HG02798 (cell line): Measurements from ENCODE around the gene SCN5A.
"Not testable (repeated sequence)": the region's sequence is repeated elsewhere in the genome, so short reads cannot be mapped to it uniquely, and the experiment has no call there.

Experiments used
- ATAC-seq: cut with Tn5 transposase; IDR thresholded peaks from one replicate; pipeline ENCODE4 v1.9.1; 2021; ENCODE audit warnings: mild to moderate bottlenecking; ENCODE audit not compliant: unreplicated experiment, poor library complexity

The SCN5A gene

GRCh38 chr3:38581774-38582173 is 67.7 kb downstream of the SCN5A start:
- no peak for ATAC-seq

DNA sequence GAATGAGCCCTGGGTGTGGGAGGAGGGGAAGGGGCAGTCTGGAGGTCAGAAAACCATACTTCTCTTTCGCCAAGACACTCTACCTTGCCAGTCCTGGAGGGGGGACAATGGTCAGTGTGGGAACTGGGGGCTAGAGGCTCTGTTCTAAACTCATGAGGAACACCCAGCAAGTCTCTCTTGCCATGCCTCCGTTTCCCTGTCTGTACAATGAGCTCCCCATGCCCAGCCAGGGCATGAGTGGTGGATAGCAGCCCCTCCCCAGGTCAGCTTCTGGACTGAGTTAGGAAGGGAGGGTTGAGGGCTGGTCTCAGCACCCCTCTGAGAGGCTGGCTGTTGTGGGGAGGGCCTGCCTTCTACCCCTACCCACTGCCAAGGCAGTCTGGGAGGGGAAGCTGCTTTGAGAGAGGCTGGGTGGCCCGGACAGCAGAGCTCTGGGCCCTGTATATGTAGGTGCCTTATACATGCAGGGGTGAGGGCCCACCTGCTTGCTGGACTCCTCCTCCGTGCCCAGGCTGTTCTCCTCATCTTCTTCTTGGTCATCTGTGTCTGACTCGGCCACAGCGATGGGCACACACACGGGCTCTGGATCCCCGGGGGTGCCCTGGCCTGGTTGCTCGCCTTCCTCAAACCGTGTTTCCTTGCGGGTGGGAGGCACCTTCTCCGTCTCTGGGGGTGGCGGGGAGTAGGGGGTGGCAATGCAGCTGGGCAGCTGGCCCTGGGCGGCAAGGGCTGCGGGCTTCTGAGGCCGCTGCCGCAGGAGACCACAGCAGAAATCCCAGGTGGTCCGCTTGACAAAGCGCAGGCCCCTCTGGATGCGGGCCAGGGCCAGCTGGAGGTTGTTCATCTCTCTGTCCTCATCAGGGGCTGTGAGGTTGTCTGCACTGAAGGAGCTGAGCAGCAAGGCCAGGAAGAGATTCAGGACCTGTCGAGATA is 68.8 kb downstream of the SCN5A start:
- ATAC-seq = no peak

GRCh38 chr3:38579551-38580449 is 69.7 kb downstream of the SCN5A start:
- peak; percentile 72 for ATAC-seq

GRCh38 chr3:38579141-38579540 is 70.3 kb downstream of the SCN5A start:
- no peak for ATAC-seq

GRCh38 chr3:38578551-38578950 is 70.9 kb downstream of the SCN5A start:
- no peak for ATAC-seq

DNA sequence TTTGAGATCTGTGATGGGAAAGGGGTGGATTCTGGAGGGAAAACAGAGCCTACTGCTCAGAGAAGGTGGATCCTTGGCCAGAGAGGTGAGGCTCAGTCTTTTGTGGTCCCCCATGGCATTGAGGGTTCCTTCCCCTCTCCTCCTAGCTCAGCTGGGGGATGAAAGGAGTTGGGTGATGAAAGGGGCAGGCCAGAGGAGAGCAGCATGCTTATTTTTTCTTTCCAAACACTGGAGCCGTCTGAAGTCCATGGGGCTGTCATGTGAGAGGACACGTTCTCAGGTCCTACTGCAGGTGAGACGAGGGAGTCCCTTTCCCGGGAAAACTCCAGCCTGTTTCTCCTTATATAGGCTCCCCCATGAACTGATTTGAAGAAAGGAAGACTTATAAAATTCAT is 71.4 kb downstream of the SCN5A start:
- ATAC-seq = no peak

DNA sequence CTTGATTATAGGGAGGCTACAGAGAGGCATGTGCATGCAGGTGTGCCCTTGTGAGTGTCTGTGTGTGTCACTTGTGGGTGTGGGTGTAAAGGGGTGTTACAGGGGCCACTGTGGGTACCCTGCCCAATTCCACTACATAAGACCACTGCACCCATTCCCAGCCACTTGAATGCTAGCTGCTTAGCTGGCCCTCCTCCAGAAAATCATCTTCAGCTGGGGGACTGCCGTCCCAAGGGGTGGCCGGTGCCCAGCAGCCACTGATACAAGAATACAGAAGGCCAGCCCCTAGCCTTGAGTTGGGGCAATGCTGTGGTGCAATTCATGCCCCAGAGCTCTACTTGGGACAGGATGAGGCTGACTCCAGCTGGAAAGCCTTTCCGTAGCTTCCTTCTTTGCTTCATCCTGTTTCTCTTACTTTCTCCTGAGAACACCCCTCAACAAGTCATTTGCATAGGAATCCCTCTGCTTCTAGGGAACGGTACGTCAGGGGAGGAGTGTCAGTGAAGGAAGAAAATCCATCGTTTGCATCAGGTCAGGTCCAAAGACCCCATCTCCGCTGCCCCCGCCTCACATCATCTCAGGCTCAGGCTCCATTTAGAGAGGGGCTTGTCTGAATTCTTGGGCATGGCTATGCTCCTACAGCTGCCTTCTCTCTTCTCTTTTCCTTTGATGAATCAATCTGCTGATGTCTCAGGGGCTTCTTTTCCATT is 72.0 kb downstream of the SCN5A start:
- no peak for ATAC-seq

- no peak for ATAC-seq
Observed at GRCh38 chr3:38576526-38577370, 72.7 kb downstream of the SCN5A start.

GRCh38 chr3:38576131-38576525 is 73.4 kb downstream of the SCN5A start:
- ATAC-seq = no peak

GRCh38 chr3:38575279-38575843 is 74.1 kb downstream of the SCN5A start:
- no peak for ATAC-seq

DNA sequence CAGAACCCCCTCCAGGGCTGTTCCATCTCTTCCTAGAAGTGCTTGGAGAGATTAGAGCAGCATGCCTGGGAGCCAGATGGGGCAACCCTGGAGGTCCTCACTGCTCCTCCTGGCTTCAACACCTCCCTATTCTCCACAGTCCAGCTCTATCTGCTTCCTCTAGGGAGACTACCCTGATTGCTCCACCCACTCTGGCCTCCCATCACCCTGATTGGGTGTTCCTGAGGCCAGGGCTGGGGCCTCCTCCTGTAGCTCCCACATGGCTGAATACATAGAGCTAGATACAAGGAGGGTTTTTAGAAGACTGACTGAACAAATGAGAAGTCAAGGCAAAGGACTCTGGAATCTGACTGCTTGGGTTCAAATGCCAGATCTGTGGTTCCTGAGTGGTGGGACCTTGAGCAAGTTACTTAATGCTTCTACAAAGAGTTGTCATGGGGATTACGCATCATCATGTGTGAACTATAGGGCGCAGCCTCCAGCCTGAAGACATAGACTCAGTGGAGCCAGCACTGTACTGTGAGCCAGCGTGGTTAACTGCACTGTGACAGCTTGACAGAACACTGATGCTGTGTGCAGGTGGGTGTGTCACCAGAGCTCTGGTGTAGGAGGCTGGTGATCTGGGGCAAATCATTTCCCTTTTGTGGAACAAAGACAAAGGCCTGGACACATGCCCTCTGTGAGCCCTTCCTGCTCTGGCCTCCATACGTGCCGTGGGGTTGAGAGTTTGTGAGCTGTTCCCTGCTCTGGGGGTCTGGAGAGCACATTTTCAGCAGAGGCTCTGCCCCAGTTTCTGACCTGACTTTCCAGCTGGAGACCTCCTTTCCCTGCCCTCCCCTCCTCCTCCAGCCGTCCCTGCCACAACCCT is 74.8 kb downstream of the SCN5A start:
- no peak for ATAC-seq

DNA sequence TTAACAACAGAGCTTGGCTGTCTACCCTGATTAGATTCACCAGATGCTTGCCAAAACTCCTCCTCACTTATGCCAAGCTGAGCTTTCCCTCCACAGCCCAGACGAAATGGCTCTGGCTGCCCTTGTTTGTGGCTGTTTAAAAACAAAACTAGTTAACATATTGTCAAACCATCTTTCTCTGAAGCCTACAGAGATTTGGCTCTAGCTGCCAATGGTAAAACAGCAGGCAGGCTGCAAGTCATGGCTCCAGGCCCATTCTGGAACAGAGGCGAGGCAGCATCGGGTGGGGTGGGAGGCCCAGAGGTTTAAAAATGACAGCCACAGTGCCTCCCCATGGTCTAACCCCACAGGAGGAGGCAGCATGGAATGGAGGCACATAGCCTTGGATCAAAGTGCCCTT is 75.9 kb downstream of the SCN5A start:
- no peak for ATAC-seq

GRCh38 chr3:38573111-38573510 is 76.4 kb downstream of the SCN5A start:
- no peak for ATAC-seq

DNA sequence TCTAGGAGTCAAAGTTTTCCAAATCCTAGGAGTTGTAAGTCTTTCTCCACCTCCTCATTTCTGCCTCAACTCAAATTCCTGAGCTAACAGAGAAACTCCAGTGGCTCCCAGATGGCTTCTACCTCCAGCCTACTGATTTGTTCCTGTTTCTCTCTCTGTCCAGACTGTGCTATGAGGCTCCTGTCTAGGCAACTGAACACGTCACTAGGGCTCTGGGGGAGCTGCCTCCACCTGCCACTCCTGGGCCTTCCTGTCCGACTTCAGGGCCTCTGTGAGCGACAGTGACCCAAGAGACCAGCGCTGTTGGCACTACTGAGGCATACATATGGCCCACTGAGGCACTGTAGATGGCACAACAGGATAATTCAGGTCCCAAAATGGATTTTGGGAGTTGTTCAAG is 82.0 kb downstream of the SCN5A start:
- ATAC-seq = no peak

DNA sequence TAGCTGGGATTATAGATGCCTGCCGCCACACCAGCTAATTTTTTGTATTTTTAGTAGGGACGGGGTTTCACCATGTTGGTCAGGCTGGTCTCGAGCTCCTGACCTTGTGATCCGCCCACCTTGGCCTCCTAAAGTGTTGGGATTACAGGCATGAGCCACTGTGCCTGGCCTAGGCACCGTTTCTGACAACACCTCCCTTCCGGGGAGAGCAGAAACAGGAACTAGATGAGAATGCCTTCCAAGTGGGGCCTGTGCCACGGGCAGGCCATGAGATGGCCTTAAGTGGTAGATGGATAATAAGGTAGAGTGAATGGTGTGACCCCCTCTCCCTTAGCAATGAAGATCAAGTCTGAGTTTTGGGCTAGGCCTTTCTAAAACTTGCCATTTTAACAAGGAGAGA is 82.7 kb downstream of the SCN5A start:
- ATAC-seq = not testable (repeated sequence)

GRCh38 chr3:38566215-38566528 is 83.3 kb downstream of the SCN5A start:
- no peak for ATAC-seq

GRCh38 chr3:38565339-38566214 is 83.9 kb downstream of the SCN5A start:
- no peak for ATAC-seq
